AG04449 (cell line): ENCODE measurements around the gene IQSEC1.

Experiments used
- CTCF ChIA-PET: fragments of 350-600 bp; formaldehyde crosslinking; extraction: SDS; loops from one replicate; lab custom pipeline; 2021; ENCODE audit warnings: antibody characterized with exemption; lab: Yijun Ruan, JAX
- POLR2A ChIA-PET: fragments of 400-600, 350-600 bp; formaldehyde crosslinking; extraction: SDS; loops from one replicate; lab custom pipeline; 2020; ENCODE audit warnings: antibody characterized with exemption, inconsistent platforms; lab: Yijun Ruan, JAX
- DNase-seq: peaks from one replicate; pipeline ENCODE4 v3.0.0-alpha.2; 2010; ENCODE audit warnings: low read depth, low spot score
- H3K4me3 ChIP-seq: 2 replicates; pipeline ENCODE4 v1.5.1; 2011; ENCODE audit warnings: low read depth, mild to moderate bottlenecking, control low read depth, low read length
- TF ChIP-seq, protein P1 (sequence below): IDR thresholded peaks from one replicate; pipeline ENCODE4 v1.5.1; 2011; ENCODE audit warnings: mild to moderate bottlenecking, moderate library complexity, low read length, control low read depth, inconsistent platforms; ENCODE audit not compliant: insufficient read depth; ENCODE audit errors: missing control alignments

Gene IQSEC1

GRCh38 chr3:13020159-13020750 lies 53.0 kb downstream of the IQSEC1 start:
- DNase-seq: no peak
- CTCF ChIA-PET: interaction anchor here (1.4 to 5.7 kb wide), 2 partner anchors 26 to 628 kb away, joined by 4 to 31 read pairs; no protein-coding TSS in a partner anchor
- H3K4me3 ChIP-seq: no peak overlapping the region
- POLR2A ChIA-PET: no interaction called here
- TF ChIP-seq, protein P1, sequence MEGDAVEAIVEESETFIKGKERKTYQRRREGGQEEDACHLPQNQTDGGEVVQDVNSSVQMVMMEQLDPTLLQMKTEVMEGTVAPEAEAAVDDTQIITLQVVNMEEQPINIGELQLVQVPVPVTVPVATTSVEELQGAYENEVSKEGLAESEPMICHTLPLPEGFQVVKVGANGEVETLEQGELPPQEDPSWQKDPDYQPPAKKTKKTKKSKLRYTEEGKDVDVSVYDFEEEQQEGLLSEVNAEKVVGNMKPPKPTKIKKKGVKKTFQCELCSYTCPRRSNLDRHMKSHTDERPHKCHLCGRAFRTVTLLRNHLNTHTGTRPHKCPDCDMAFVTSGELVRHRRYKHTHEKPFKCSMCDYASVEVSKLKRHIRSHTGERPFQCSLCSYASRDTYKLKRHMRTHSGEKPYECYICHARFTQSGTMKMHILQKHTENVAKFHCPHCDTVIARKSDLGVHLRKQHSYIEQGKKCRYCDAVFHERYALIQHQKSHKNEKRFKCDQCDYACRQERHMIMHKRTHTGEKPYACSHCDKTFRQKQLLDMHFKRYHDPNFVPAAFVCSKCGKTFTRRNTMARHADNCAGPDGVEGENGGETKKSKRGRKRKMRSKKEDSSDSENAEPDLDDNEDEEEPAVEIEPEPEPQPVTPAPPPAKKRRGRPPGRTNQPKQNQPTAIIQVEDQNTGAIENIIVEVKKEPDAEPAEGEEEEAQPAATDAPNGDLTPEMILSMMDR: no peak

DNA sequence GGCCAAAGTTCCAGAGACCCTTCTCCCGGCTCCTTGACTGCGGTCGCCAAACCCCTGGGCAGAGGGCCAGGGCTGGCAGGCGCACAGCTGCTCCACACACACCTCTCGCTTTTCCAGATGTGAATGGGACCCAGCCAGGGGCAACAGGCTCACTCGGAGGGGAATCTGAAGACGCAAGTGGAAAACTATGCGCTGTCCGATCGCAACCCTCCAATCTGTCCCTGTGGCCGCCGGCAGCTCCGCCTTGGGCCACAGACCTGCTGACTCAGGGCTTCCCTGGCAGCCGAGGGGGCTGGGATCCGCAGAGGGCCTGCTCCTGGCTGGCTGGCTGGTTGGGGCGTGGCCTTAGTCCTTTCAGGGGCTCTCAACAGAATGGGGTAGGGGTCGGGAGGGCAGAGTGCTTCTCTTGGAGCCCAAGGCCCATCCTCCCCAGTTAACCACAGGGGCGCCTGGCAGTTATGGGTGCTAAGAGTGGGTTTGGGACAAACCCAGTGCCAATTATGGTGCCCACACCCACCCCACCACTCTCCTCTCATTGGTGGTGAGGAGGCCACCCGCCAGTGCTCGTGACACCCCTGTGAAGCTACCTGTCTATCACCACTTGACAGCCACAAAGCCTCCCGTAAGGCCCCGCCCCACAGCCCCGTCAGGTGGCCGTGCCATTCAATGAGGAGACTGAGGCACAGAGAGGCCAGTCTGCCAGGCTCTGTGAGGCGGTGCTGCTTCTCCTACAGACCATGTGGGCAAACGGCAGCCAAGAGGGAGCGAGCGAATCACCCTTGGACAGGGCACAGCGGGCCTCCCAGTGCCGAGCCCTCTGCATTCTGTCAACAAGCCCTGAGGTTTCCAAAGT lies 53.8 kb downstream of the IQSEC1 start:
- CTCF ChIA-PET: interaction anchor here (1.4 to 5.7 kb wide), 2 partner anchors 25 to 629 kb away, joined by 4 to 31 read pairs; no protein-coding TSS in a partner anchor
- H3K4me3 ChIP-seq: peak overlapping the region; percentile 42
- TF ChIP-seq, protein P1: no peak
- POLR2A ChIA-PET: interaction anchor here (1.0 kb wide), 1 partner anchor 15 kb away, joined by 3 read pairs; no protein-coding TSS in a partner anchor
- DNase-seq: no peak

DNA sequence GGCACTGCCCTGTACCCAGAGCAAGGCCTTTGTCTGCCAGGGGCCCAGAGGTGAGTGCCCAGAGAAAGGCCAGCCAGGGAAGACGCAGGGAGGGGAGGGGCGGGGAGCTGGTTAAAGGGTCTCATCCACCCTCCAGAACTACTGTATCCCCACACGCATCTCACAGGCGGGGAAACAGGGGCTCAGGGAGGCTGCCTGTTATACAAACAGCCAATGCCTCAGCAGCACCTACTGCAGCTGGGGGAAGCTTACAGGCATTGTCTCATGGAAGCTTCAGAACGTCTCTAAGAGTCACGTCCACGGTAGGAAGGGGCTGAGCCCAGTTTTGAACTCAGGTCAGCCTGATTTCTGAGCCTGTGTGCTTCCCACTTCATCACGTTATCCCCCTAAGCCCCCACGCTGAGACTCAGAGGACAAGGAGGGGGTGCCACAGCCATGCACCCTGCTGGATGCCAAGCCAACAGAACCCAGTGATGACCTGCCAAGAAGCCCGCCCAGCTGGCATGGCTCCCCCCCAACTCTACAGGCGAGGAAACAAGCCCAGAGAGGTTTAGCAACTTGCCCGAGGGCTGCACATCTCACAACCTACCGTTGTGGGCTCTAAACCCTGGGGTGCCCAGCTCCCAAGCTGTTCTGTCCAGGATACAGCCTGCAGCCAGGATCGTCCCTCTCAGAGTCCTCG lies 54.5 kb downstream of the IQSEC1 start:
- TF ChIP-seq, protein P1: no peak
- H3K4me3 ChIP-seq: peak overlapping the region; percentile 42
- ChIA-PET CTCF (interaction anchor here (0.6 to 5.7 kb wide), 2 partner anchors 24 to 631 kb away, joined by 3 to 31 read pairs; no protein-coding TSS in a partner anchor), POLR2A (interaction anchor here (1.0 kb wide), 1 partner anchor 14 kb away, joined by 3 read pairs; no protein-coding TSS in a partner anchor)
- no peak for DNase-seq

DNA sequence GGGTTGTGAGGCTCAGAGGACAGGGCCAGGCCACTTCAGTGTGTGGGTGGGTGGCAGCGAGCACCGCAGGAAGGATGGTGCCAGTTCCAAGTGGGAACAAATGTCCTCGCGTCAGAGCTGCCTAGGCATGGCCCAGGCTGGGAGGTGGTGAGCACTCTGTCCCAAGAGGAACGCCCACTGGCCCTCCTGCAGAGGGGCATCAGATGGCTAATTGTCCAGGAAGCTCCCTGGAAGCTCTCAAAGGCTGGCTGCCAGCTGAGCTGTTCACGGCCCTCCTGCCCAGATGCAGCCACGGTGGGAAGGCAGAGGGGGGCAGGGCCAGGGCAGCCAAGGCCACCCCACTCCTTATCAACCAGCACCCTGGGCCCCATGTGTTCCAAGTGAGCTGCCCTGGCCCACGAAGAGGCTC lies 55.2 kb downstream of the IQSEC1 start:
- DNase-seq: no peak
- H3K4me3 ChIP-seq: no peak overlapping the region
- TF ChIP-seq, protein P1: no peak
- POLR2A ChIA-PET: no interaction called here
- CTCF ChIA-PET: interaction anchor here (5.7 kb wide), 1 partner anchor 23 kb away, joined by 31 read pairs; no protein-coding TSS in a partner anchor

DNA sequence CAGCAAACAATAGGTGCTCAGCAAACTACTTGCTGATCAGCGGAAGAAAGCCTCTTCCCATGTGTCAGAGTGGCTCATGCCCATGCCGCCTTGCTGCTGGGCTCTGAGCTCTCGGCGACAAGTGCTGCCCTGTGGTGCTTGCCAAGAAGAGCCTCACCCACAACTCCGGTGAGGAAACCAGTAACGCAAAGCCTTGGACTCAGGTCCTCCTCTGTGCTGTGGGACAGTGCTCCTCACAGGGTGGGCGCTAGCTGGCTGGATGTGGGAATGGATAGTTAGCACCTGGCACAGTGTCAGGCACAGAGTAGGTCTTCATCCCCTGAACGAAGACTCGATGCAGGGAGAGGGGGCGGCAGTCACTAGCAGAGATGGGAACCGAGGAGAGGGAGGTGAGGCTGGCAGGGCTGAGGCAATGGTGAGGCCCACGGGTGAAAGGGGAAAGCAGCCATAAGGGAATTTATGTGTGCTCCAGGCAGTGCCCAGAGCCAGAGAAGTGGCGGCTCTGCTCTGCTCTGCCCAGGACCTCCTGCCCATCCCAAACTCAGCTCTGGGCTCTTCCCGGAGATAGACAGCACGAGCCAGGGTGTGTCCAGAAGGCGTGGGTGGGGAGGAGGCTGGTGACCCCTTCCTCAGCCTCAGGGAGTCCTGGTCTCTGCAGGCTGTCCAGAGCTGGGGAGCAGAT lies 55.7 kb downstream of the IQSEC1 start:
- H3K4me3 ChIP-seq: no peak overlapping the region
- POLR2A ChIA-PET: no interaction called here
- TF ChIP-seq, protein P1: no peak
- DNase-seq: no peak
- CTCF ChIA-PET: no interaction called here
